GM12878 (cell line): ENCODE data around the gene GBX1. TPM values are rescaled to one million over a fixed set of nuclear protein-coding genes. Genes with fewer than 3 reads are reported as not detected.

Experiments
- ATAC-seq: fragments of 200-7000 bp; cut with Tn5 transposase; 3 replicates; pipeline ENCODE4 v1.9.1; 2020; ENCODE audit warnings: mild to moderate bottlenecking, moderate library complexity
- BruUV-seq: library from RNA; stranded (reverse); fragments of 400-500 nt; replicated peaks from 2 replicates; lab custom pipeline; 2021; lab: Mats Ljungman, UMichigan
- CTCF ChIA-PET: fragments of 300-600 bp; sonication (Branson Sonifier 250); formaldehyde crosslinking; extraction: SDS; loops from one replicate; lab custom pipeline; 2021; ENCODE audit warnings: inconsistent platforms; lab: Yijun Ruan, JAX
- POLR2A ChIA-PET: fragments of 350-600 bp; formaldehyde crosslinking; extraction: SDS; loops from one replicate; lab custom pipeline; 2021; ENCODE audit warnings: inconsistent platforms; lab: Charles Lee
- RAD21 ChIA-PET: fragments of 300-600 bp; sonication (Branson Sonifier 250); formaldehyde crosslinking; loops from one replicate; lab custom pipeline; 2023; ENCODE audit warnings: antibody characterized with exemption; ENCODE audit not compliant: unreplicated experiment; lab: Charles Lee
- SMC1A ChIA-PET: fragments of 300-600 bp; sonication (Branson Sonifier 250); formaldehyde crosslinking; loops from one replicate; lab custom pipeline; 2023; ENCODE audit not compliant: unreplicated experiment, uncharacterized antibody; lab: Charles Lee
- DNase-seq: peaks from one replicate; pipeline ENCODE4 v3.0.0-alpha.2; 2011; ENCODE audit warnings: low read depth, low spot score
- FAIRE-seq: peaks from 3 replicates; lab custom pipeline; 2011; peaks lifted over from hg19 to GRCh38; lab: Jason Lieb, UNC
- H2AFZ ChIP-seq: 2 replicates; pipeline ENCODE4 v1.6.0; 2011; ENCODE audit warnings: low read depth, low read length, control low read depth; ENCODE audit not compliant: control insufficient read depth
- H3K27ac ChIP-seq: 2 replicates; pipeline ENCODE4 v1.5.1; 2011; ENCODE audit warnings: control low read depth; ENCODE audit not compliant: control insufficient read depth, insufficient read depth
- H3K27me3 ChIP-seq, 2 experiments: replicated peaks in 1 of 2; 2 replicates each; pipeline versions ENCODE4 v1.6.0 to v1.6.1; 2011; ENCODE audit warnings: low read length in 1 of 2; ENCODE audit not compliant: control insufficient read depth in 2 of 2, insufficient read depth in 2 of 2
- H3K36me3 ChIP-seq, 2 experiments: 2 replicates each; pipeline ENCODE4 v1.5.1; 2011; ENCODE audit warnings: low read length in 1 of 2; ENCODE audit not compliant: control insufficient read depth in 2 of 2, insufficient read depth in 2 of 2
- H3K4me1 ChIP-seq: 2 replicates; pipeline ENCODE4 v1.6.1; 2011; ENCODE audit warnings: mild to moderate bottlenecking, low read length, moderate library complexity, mixed read lengths; ENCODE audit not compliant: control insufficient read depth, insufficient read depth
- H3K4me2 ChIP-seq: 2 replicates; pipeline ENCODE4 v1.6.0; 2011; ENCODE audit warnings: control low read depth; ENCODE audit not compliant: control insufficient read depth, insufficient read depth
- H3K4me3 ChIP-seq: fragments of 200-600 bp; sonication (generic); 2 replicates; pipeline ENCODE4 v1.5.1; 2016
- H3K79me2 ChIP-seq: 2 replicates; pipeline ENCODE4 v1.6.0; 2011; ENCODE audit warnings: low read length; ENCODE audit not compliant: control insufficient read depth, insufficient read depth
- H3K9ac ChIP-seq: 2 replicates; pipeline ENCODE4 v1.8.0; 2011; ENCODE audit warnings: low read length, control low read depth, mixed read lengths; ENCODE audit not compliant: control insufficient read depth, insufficient read depth
- H3K9me3 ChIP-seq: replicated peaks from 3 replicates; pipeline ENCODE4 v1.5.1; 2011; ENCODE audit warnings: mild to moderate bottlenecking, low read length; ENCODE audit not compliant: control insufficient read depth, insufficient read depth
- H4K20me1 ChIP-seq: 2 replicates; pipeline ENCODE4 v1.6.0; 2011; ENCODE audit not compliant: control insufficient read depth, insufficient read depth
- BACH1 ChIP-seq: fragments of 450-650 bp; IDR thresholded peaks from 2 replicates; pipeline ENCODE4 v1.6.1; 2017; ENCODE audit warnings: mild to moderate bottlenecking, borderline replicate concordance
- CBX5 ChIP-seq: sonication (generic); IDR thresholded peaks from 2 replicates; pipeline ENCODE4 v1.6.1; 2016; ENCODE audit warnings: low read depth, moderate library complexity, mild to moderate bottlenecking, inconsistent platforms
- CHD1 ChIP-seq: IDR thresholded peaks from 2 replicates; pipeline ENCODE4 v1.6.1; 2012; ENCODE audit warnings: low read depth, low read length, improper control_type of control experiment
- JUND ChIP-seq: IDR thresholded peaks from 2 replicates; pipeline ENCODE4 v1.6.1; 2012; ENCODE audit warnings: low read depth, mild to moderate bottlenecking, low read length, improper control_type of control experiment, moderate library complexity
- MEF2B ChIP-seq: fragments of 450-650 bp; IDR thresholded peaks from 2 replicates; pipeline ENCODE4 v1.6.1; 2018; ENCODE audit warnings: mild to moderate bottlenecking, moderate library complexity; ENCODE audit not compliant: partially characterized antibody, poor library complexity, severe bottlenecking
- MLLT1 ChIP-seq: fragments of 450-650 bp; IDR thresholded peaks from 2 replicates; pipeline ENCODE4 v1.6.1; 2016; ENCODE audit warnings: mild to moderate bottlenecking
- MXI1 ChIP-seq: fragments of 150-350 bp; IDR thresholded peaks from 2 replicates; pipeline ENCODE4 v1.6.1; 2011; ENCODE audit warnings: low read depth, mild to moderate bottlenecking, inconsistent platforms, low read length, improper control_type of control experiment
- POU2F2 ChIP-seq: IDR thresholded peaks from 3 replicates; pipeline ENCODE4 v1.6.1; 2011; ENCODE audit warnings: low read depth, mild to moderate bottlenecking, low read length, borderline replicate concordance
- RAD21 ChIP-seq: IDR thresholded peaks from 2 replicates; pipeline ENCODE4 v1.6.1; 2011; ENCODE audit warnings: mild to moderate bottlenecking, low read depth, low read length, moderate library complexity; ENCODE audit not compliant: insufficient read depth
- RAD51 ChIP-seq: fragments of 450-650 bp; IDR thresholded peaks from 2 replicates; pipeline ENCODE4 v1.6.1; 2016; ENCODE audit warnings: moderate library complexity, mild to moderate bottlenecking, inconsistent platforms
- RCOR1 ChIP-seq: conservative IDR thresholded peaks from 2 replicates; pipeline ENCODE4 v1.6.1; 2012; ENCODE audit warnings: low read depth, low read length, improper control_type of control experiment
- REST ChIP-seq: IDR thresholded peaks from 2 replicates; pipeline ENCODE4 v1.6.1; 2012; ENCODE audit warnings: mild to moderate bottlenecking, low read depth, low read length
- SUPT20H ChIP-seq: IDR thresholded peaks from 2 replicates; pipeline ENCODE4 v1.6.1; 2011; ENCODE audit warnings: low read depth, mild to moderate bottlenecking, low read length, moderate library complexity, borderline replicate concordance; ENCODE audit not compliant: control insufficient read depth
- ZNF207 ChIP-seq: fragments of 450-650 bp; IDR thresholded peaks from 2 replicates; pipeline ENCODE4 v1.6.1; 2014; ENCODE audit warnings: antibody characterized with exemption, mild to moderate bottlenecking, borderline replicate concordance
- ZNF687 ChIP-seq: fragments of 450-650 bp; IDR thresholded peaks from 2 replicates; pipeline ENCODE4 v1.6.1; 2017; ENCODE audit warnings: mild to moderate bottlenecking, moderate library complexity
- WGBS: methylation state at CpG from one replicate; pipeline ENCODE4 v1.1.6; 2016; ENCODE audit warnings: low lambda C conversion rate; ENCODE audit not compliant: insufficient replicate concordance, insufficient coverage; ENCODE audit errors: missing lambda C conversion rate; 5-methylcytosine and 5-hydroxymethylcytosine counted together
- in situ Hi-C: fragments of 300-500 bp; cut with MboI; formaldehyde crosslinking; loops from 9 replicates; pipeline ENCODE4 v1.14.3; 2018; ENCODE audit warnings: mixed read lengths
- intact Hi-C: fragments of 100-400 bp; cut with micrococcal nuclease; formaldehyde crosslinking; loops from one replicate; pipeline ENCODE4 v1.14.2; 2022; ENCODE audit not compliant: unreplicated experiment
- polyA plus RNA-seq, 11 experiments: library from polyadenylated mRNA; depleted of rRNA in 4 of 11; unstranded in 6 of 11; stranded (reverse) in 5 of 11; fragments of >200 nt; fragmentation: Nextera tagmentation in 4 of 11; fragmentation: Illumina TruSeq in 1 of 11; extraction: Ambion mirVana in 4 of 11; extraction: Trizol in 1 of 11; gene quantifications; 1 replicate in 1 of 11; 2 replicates in 10 of 11; pipeline versions ENCODE4 v1.2.1 to v1.2.3, GENCODE V29; 2011 to 2016; ENCODE audit warnings: inconsistent platforms in 2 of 11, missing spikeins in 2 of 11, low read depth in 1 of 11
- total RNA-seq, 4 experiments: library from RNA; depleted of rRNA in 3 of 4; stranded (reverse); fragments of >200 nt in 3 of 4; fragmentation: Illumina TruSeq in 1 of 4; extraction: Trizol in 1 of 4; gene quantifications; 2 replicates each; pipeline versions ENCODE4 v1.2.1 to v1.2.3, GENCODE V29; 2013 to 2021

Gene GBX1
- total and polyA plus RNA-seq, 10 of the 15 experiments (the other 5 are each of a cell fraction or from before 2014, with no cell fraction given) = not detected

- TF ChIP-seq RCOR1 = no peak
- no peak for TF ChIP-seq SUPT20H
- TF ChIP-seq ZNF687 = no peak
- TF ChIP-seq CHD1 = no peak
- TF ChIP-seq BACH1 = no peak
These were observed 10.7 kb upstream of the GBX1 start (continued) for GRCh38 chr7:151178236-151178635.

- CTCF ChIA-PET = interaction anchor here (0.8 to 1.5 kb wide), 3 partner anchors 11 to 29 kb away, joined by 3 read pairs; no protein-coding TSS in a partner anchor
- Histone ChIP-seq H3K9ac (no peak overlapping the region), H3K9me3 (no peaks in the 10 kb centered on the region), H2AFZ (no peak overlapping the region), H3K4me3 (no peak overlapping the region), H3K36me3 (no peaks in the 10 kb centered on the region), H3K27ac (no peak overlapping the region), H3K4me1 (no peaks in the 10 kb centered on the region), H4K20me1 (no peaks in the 10 kb centered on the region), H3K4me2 (no peak overlapping the region), H3K79me2 (no peaks in the 10 kb centered on the region), H3K27me3 (peaks cover under 1 to 4% of the 10 kb centered on the region in 2 experiments)
- FAIRE-seq (no peak), DNase-seq (no peak), ATAC-seq (no peak)
- 0% methylated on average over 1 of the region's 1 CpG for WGBS
- RAD21 ChIA-PET = no interaction called here
- BruUV-seq = no TSS peak
- SMC1A ChIA-PET = no interaction called here
- POLR2A ChIA-PET = no interaction called here
- intact Hi-C loops (no loop called here), in situ Hi-C loops (no loop called here)
- TF ChIP-seq JUND (no peak), ZNF207 (no peak), CBX5 (no peak), MLLT1 (no peak), RAD21 (no peak), RAD51 (no peak), MEF2B (no peak), POU2F2 (no peak), REST (no peak), MXI1 (no peak)
These were observed 9.8 kb upstream of the GBX1 start for GRCh38 chr7:151177310-151177709.
